Neural cell (in vitro differentiated cells): Measurements from ENCODE around the gene ATF7. TPM values are rescaled to one million over a fixed set of nuclear protein-coding genes. Genes with fewer than 3 reads are reported as not detected.

Experiments
- H2AFZ ChIP-seq: fragments of 200-600, 300-800 bp; sonication (generic), shearing (Covaris generic); 2 replicates; pipeline ENCODE4 v1.6.0; 2014; ENCODE audit warnings: low read depth, mild to moderate bottlenecking, antibody characterized with exemption, low read length, moderate library complexity
- H3F3A ChIP-seq: fragments of 200-600 bp; shearing (Covaris generic); 2 replicates; pipeline ENCODE4 v1.6.1; 2016; ENCODE audit warnings: mild to moderate bottlenecking, moderate library complexity, mixed read lengths, antibody characterized with exemption, low read length; ENCODE audit not compliant: insufficient read depth, poor library complexity, severe bottlenecking
- H3K27ac ChIP-seq: fragments of 200-600, 300-800 bp; sonication (generic), shearing (Covaris generic); 2 replicates; pipeline ENCODE4 v1.5.1; 2014; ENCODE audit warnings: mild to moderate bottlenecking, low read length, moderate library complexity
- H3K27me3 ChIP-seq: fragments of 300-800, 200-600 bp; sonication (generic), shearing (Covaris generic); 2 replicates; pipeline ENCODE4 v1.6.0; 2014; ENCODE audit warnings: mild to moderate bottlenecking, low read depth, low read length, moderate library complexity; ENCODE audit not compliant: insufficient read depth
- H3K36me3 ChIP-seq: fragments of 300-800, 200-600 bp; sonication (generic), shearing (Covaris generic); 2 replicates; pipeline ENCODE4 v1.5.1; 2014; ENCODE audit warnings: mild to moderate bottlenecking, antibody characterized with exemption, low read length, moderate library complexity; ENCODE audit not compliant: insufficient read depth
- H3K4me2 ChIP-seq: fragments of 300-800, 200-600 bp; sonication (generic), shearing (Covaris generic); 2 replicates; pipeline ENCODE4 v1.6.0; 2014; ENCODE audit warnings: mild to moderate bottlenecking, low read length
- H3K4me3 ChIP-seq: fragments of 300-800, 200-600 bp; sonication (generic), shearing (Covaris generic); 2 replicates; pipeline ENCODE4 v1.5.1; 2014; ENCODE audit warnings: mild to moderate bottlenecking, low read length, moderate library complexity
- H3K79me2 ChIP-seq: fragments of 200-600 bp; shearing (Covaris generic); replicated peaks from 2 replicates; pipeline ENCODE4 v1.6.0; 2014; ENCODE audit warnings: mild to moderate bottlenecking, low read length, moderate library complexity; ENCODE audit not compliant: insufficient read depth
- H3K9ac ChIP-seq: fragments of 300-800, 200-600 bp; sonication (generic), shearing (Covaris generic); 2 replicates; pipeline ENCODE4 v1.6.1; 2016; ENCODE audit warnings: mild to moderate bottlenecking, low read length, mixed read lengths
- H3K9me2 ChIP-seq: fragments of 200-600 bp; shearing (Covaris generic); 2 replicates; pipeline ENCODE4 v1.6.1; 2016; ENCODE audit warnings: mild to moderate bottlenecking, low read length, mixed read lengths; ENCODE audit not compliant: insufficient read depth
- H3K9me3 ChIP-seq: fragments of 200-600, 300-800 bp; sonication (generic), shearing (Covaris generic); 2 replicates; pipeline ENCODE4 v1.6.1; 2016; ENCODE audit warnings: mild to moderate bottlenecking, mixed run types, low read length, moderate library complexity, mixed read lengths
- H4K20me1 ChIP-seq: fragments of 200-600 bp; shearing (Covaris generic); 2 replicates; pipeline ENCODE4 v1.6.1; 2016; ENCODE audit warnings: mild to moderate bottlenecking, mixed run types; ENCODE audit not compliant: insufficient read depth
- CTCF ChIP-seq: fragments of 450-650 bp; IDR thresholded peaks from 2 replicates; pipeline ENCODE4 v1.5.1; 2014; ENCODE audit warnings: antibody characterized with exemption, mild to moderate bottlenecking, moderate library complexity; ENCODE audit not compliant: poor library complexity, severe bottlenecking
- EP300 ChIP-seq: fragments of 450-650 bp; conservative IDR thresholded peaks from 2 replicates; pipeline ENCODE4 v1.6.1; 2014; ENCODE audit warnings: antibody characterized with exemption, mild to moderate bottlenecking, moderate library complexity; ENCODE audit not compliant: poor library complexity, severe bottlenecking
- EZH2 ChIP-seq: fragments of 200-600, 300-800 bp; shearing (Covaris generic), sonication (generic); IDR thresholded peaks from 2 replicates; pipeline ENCODE4 v1.6.1; 2014; ENCODE audit warnings: antibody characterized with exemption, low read length, borderline replicate concordance, mild to moderate bottlenecking; ENCODE audit not compliant: insufficient read depth, poor library complexity, severe bottlenecking
- MXI1 ChIP-seq: fragments of 450-650 bp; conservative IDR thresholded peaks from 2 replicates; pipeline ENCODE4 v1.6.1; 2014; ENCODE audit warnings: antibody characterized with exemption, mild to moderate bottlenecking; ENCODE audit not compliant: poor library complexity, severe bottlenecking
- POLR2AphosphoS5 ChIP-seq: IDR thresholded peaks from 2 replicates; pipeline ENCODE4 v1.6.1; 2012
- RAD21 ChIP-seq: fragments of 450-650 bp; conservative IDR thresholded peaks from 2 replicates; pipeline ENCODE4 v1.6.1; 2014; ENCODE audit warnings: antibody characterized with exemption, mild to moderate bottlenecking, moderate library complexity
- REST ChIP-seq: IDR thresholded peaks from 2 replicates; pipeline ENCODE4 v1.6.1; 2012; ENCODE audit warnings: borderline replicate concordance
- SMC3 ChIP-seq: fragments of 450-650 bp; conservative IDR thresholded peaks from 2 replicates; pipeline ENCODE4 v1.6.1; 2014; ENCODE audit warnings: antibody characterized with exemption, mild to moderate bottlenecking, moderate library complexity; ENCODE audit not compliant: poor library complexity
- TAF1 ChIP-seq: IDR thresholded peaks from 2 replicates; pipeline ENCODE4 v1.6.1; 2012; ENCODE audit warnings: low read depth
- polyA plus RNA-seq: library from polyadenylated mRNA; depleted of rRNA; stranded (reverse); fragments of >200 nt; gene quantifications from 2 replicates; pipeline ENCODE4 v1.2.3, GENCODE V29; 2014

ATF7 gene
- polyA plus RNA-seq, 1 donor from 2014 or later, result 6.3 TPM

- no peaks in the 10 kb centered on the region for H4K20me1 ChIP-seq
Observed at GRCh38 chr12:53551889-53552291, 74.3 kb downstream of the ATF7 start.

GRCh38 chr12:53550595-53550994, 75.6 kb downstream of the ATF7 start:
- no peaks in the 10 kb centered on the region for H3K79me2 ChIP-seq
- H3K27ac ChIP-seq, result no peak overlapping the region
- H3K36me3 ChIP-seq, result peaks cover 5% of the 10 kb centered on the region
- H3K9me3 ChIP-seq, result no peaks in the 10 kb centered on the region
- H3K4me3 ChIP-seq, result no peak overlapping the region
- no peak overlapping the region for H3K4me2 ChIP-seq
- no peaks in the 10 kb centered on the region for H3K27me3 ChIP-seq
- no peak overlapping the region for H2AFZ ChIP-seq
- H3K9ac ChIP-seq, result no peak overlapping the region
- no peaks in the 10 kb centered on the region for H4K20me1 ChIP-seq
- no peaks in the 10 kb centered on the region for H3F3A ChIP-seq
- no peaks in the 10 kb centered on the region for H3K9me2 ChIP-seq
- no peak for TF ChIP-seq MXI1
- TF ChIP-seq REST, result no peak
- TF ChIP-seq TAF1, result no peak
- TF ChIP-seq EZH2, result no peak
- no peak for TF ChIP-seq EP300
- no peak for TF ChIP-seq CTCF

More at GRCh38 chr12:53551889-53552291, 74.3 kb downstream of the ATF7 start:
- Histone ChIP-seq H3K9me3 (no peaks in the 10 kb centered on the region), H3K9ac (no peak overlapping the region), H3K79me2 (no peaks in the 10 kb centered on the region), H3K27ac (no peak overlapping the region), H2AFZ (no peak overlapping the region), H3K27me3 (no peaks in the 10 kb centered on the region), H3K9me2 (no peaks in the 10 kb centered on the region), H3K4me2 (no peak overlapping the region), H3F3A (no peaks in the 10 kb centered on the region), H3K4me3 (no peak overlapping the region), H3K36me3 (peaks cover 5% of the 10 kb centered on the region)
- TF ChIP-seq CTCF, result no peak
- no peak for TF ChIP-seq TAF1
- no peak for TF ChIP-seq POLR2AphosphoS5
- no peak for TF ChIP-seq SMC3
- no peak for TF ChIP-seq REST
- no peak for TF ChIP-seq EZH2
- no peak for TF ChIP-seq MXI1
- TF ChIP-seq EP300, result no peak
- no peak for TF ChIP-seq RAD21
